ENCODE measurements around the gene XPC. TPM values are rescaled to one million over a fixed set of nuclear protein-coding genes. Genes with fewer than 3 reads are reported as not detected.

The XPC gene
- total RNA-seq (2022; extraction: Qiagen RNA extraction), result 27.9 to 34.1 TPM (median 33.1 TPM) in 5 replicates

DNA sequence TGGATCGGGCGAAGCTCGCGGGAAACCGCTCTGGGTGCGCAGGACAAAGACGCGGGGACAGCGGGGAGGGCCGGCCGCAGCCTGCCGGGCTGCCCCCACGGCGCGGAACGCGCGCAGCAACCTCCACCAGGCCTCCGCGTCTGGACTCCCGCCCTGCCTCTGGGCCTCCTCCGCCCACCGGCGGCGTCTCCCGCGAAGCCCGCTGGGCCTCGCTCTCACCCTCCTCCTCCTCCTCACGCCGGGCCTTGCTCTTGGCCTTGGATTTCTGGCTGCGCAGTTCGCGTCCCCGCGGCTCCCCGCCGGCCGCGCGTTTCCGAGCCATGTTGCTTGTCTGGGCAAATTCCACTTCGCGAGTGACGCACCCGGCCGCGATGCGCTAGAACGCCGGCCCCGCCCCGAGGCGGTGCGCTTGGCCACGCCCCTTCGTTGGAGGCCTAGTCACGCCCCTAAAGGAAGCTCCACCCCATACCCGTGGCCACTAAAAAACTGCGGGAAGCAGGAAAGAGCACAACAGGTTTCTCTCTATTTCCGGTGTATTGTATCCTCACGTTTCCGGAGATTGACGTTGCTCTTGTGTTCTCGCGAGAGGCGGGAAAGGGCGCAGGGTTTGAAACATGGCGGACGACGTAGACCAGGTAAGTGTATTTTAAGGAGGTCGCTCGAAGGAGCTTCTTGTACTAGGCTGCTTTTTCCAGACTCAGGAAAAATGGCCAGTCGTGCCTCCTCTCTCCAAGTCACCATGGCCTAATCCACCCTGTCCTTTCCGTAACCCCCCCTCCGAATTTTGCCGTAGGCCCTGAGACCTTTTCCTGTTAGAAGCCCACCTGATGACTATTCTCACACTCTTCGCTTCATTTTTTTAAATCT lies at the start of gene XPC, which contains the start of gene LSM3:
Gene XPC (minus strand): TSS at position 355 of the 867 bp plus-strand sequence. CDS start 33 bp downstream, at position 322.
Gene LSM3 (plus strand): TSS at position 571 of the 867 bp plus-strand sequence. CDS start 44 bp downstream, at position 615.

DNA sequence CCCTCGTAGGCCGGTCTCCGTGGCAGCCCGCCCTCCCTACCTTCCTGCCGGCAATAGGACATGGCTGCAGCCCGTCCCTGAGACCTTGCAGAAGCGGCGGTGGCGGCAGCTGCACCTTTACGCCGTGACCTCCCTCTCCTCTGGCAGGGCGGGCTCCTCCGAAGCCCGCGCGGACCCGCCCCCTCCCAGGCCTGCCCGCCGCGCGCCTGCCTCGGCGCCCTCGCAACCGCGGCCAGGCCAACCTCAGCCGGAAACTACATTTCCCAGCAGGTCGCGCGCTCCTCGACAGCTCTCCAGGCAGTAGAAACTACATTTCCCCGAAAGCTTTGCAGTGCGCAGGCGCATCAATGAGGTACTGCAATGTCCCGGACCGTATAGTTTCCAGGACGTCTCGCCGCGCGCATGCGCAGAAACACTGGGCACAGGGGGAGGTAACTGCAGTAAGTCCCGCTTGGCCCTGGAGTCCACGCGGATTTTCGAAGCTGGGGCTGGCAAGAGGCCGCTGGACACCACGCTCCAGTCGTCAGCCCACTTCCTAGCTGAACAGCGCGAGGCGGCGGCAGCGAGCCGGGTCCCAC lies 53.7 kb downstream of the XPC start, which contains the start of the genes CHCHD4 and TMEM43:
Gene CHCHD4 (minus strand): TSS at position 256 of the 578 bp plus-strand sequence. CDS start 194 bp downstream, at position 62.
Gene TMEM43 (plus strand): TSS at position 438 of the 578 bp plus-strand sequence. CDS start 142 bp downstream, outside the sequence.

Other genes starting within 250 kb of the XPC start
- gene CHCHD4, start 53.7 kb downstream of the XPC start, total RNA-seq (2022; extraction: Qiagen RNA extraction), result 35.7 to 40.5 TPM (median 39.0 TPM) in 5 replicates
- gene TMEM43, start 53.5 kb downstream of the XPC start, total RNA-seq (2022; extraction: Qiagen RNA extraction), result 105 to 125 TPM (median 120 TPM) in 5 replicates
- gene LSM3, start 216 bp upstream of the XPC start, total RNA-seq (2022; extraction: Qiagen RNA extraction), result 19.7 to 25.7 TPM (median 21.8 TPM) in 5 replicates
- gene SLC6A6, start 224.0 kb upstream of the XPC start, total RNA-seq (2022; extraction: Qiagen RNA extraction), result 76.0 to 96.5 TPM (median 89.5 TPM) in 5 replicates